GM23338 (cell line): ENCODE results near the gene KAT2B. TPM values are rescaled to one million over a fixed set of nuclear protein-coding genes. Genes with fewer than 3 reads are reported as not detected.

Source experiments
- ATAC-seq: fragments of 200-7000 bp; cut with Tn5 transposase; 3 replicates; pipeline ENCODE4 v1.9.1; 2020
- DNase-seq: peaks from one replicate; pipeline ENCODE4 v3.0.0-alpha.2; 2015; ENCODE audit warnings: low spot score
- H2AFZ ChIP-seq: fragments of 200-600 bp; sonication (generic); 2 replicates; pipeline ENCODE4 v1.8.0; 2016; ENCODE audit warnings: antibody characterized with exemption, mild to moderate bottlenecking, moderate library complexity
- H3F3A ChIP-seq: fragments of 200-600 bp; sonication (generic); replicated peaks from 2 replicates; pipeline ENCODE4 v1.8.0; 2017; ENCODE audit warnings: antibody characterized with exemption, mixed run types, low read depth
- H3K27ac ChIP-seq: fragments of 200-600 bp; sonication (generic); 2 replicates; pipeline ENCODE4 v1.6.1; 2016; ENCODE audit warnings: low read depth
- H3K27me3 ChIP-seq: fragments of 200-600 bp; sonication (generic); 2 replicates; pipeline ENCODE4 v1.8.0; 2016; ENCODE audit warnings: mild to moderate bottlenecking, mixed run types, moderate library complexity; ENCODE audit not compliant: insufficient read depth
- H3K36me3 ChIP-seq: fragments of 200-600 bp; sonication (generic); 2 replicates; pipeline ENCODE4 v1.8.0; 2016; ENCODE audit warnings: mild to moderate bottlenecking; ENCODE audit not compliant: insufficient read depth
- H3K4me1 ChIP-seq: fragments of 200-600 bp; sonication (generic); 2 replicates; pipeline ENCODE4 v1.8.0; 2016; ENCODE audit warnings: mild to moderate bottlenecking, moderate library complexity; ENCODE audit not compliant: insufficient read depth
- H3K4me2 ChIP-seq: fragments of 200-600 bp; sonication (generic); 2 replicates; pipeline ENCODE4 v1.7.1; 2017; ENCODE audit warnings: mixed run types
- H3K4me3 ChIP-seq: fragments of 200-600 bp; sonication (generic); 2 replicates; pipeline ENCODE4 v1.6.1; 2016; ENCODE audit warnings: mixed run types
- H3K79me2 ChIP-seq: fragments of 200-600 bp; sonication (generic); replicated peaks from 2 replicates; pipeline ENCODE4 v1.8.0; 2017; ENCODE audit warnings: mild to moderate bottlenecking; ENCODE audit not compliant: insufficient read depth
- H3K9me2 ChIP-seq: fragments of 200-600 bp; sonication (generic); 2 replicates; pipeline ENCODE4 v1.8.0; 2017; ENCODE audit not compliant: insufficient read depth
- H4K20me1 ChIP-seq: fragments of 200-600 bp; sonication (generic); replicated peaks from 2 replicates; pipeline ENCODE4 v1.8.0; 2017; ENCODE audit warnings: mild to moderate bottlenecking; ENCODE audit not compliant: insufficient read depth
- H3K27ac Mint-ChIP-seq: 2 replicates; pipeline ENCODE4 v1.8.0; 2020; ENCODE audit warnings: inconsistent platforms, mild to moderate bottlenecking, moderate library complexity, mixed read lengths
- H3K27me3 Mint-ChIP-seq: 3 replicates; pipeline ENCODE4 v1.8.0; 2022; ENCODE audit warnings: low read depth, mild to moderate bottlenecking, moderate library complexity, mixed read lengths, inconsistent platforms; ENCODE audit not compliant: insufficient read depth, poor library complexity
- H3K36me3 Mint-ChIP-seq: 3 replicates; pipeline ENCODE4 v1.8.0; 2021; ENCODE audit warnings: low read depth, mild to moderate bottlenecking, inconsistent platforms, moderate library complexity, mixed read lengths
- H3K4me1 Mint-ChIP-seq: 3 replicates; pipeline ENCODE4 v1.8.0; 2020; ENCODE audit warnings: mild to moderate bottlenecking, inconsistent platforms, mixed read lengths
- H3K4me3 Mint-ChIP-seq: 3 replicates; pipeline ENCODE4 v1.8.0; 2021; ENCODE audit warnings: moderate library complexity, mild to moderate bottlenecking, inconsistent platforms, mixed read lengths
- H3K9me3 Mint-ChIP-seq: 3 replicates; pipeline ENCODE4 v1.8.0; 2020; ENCODE audit warnings: moderate library complexity, mild to moderate bottlenecking, inconsistent platforms, mixed read lengths
- CREB1 ChIP-seq: fragments of 250-450 bp; sonication (Bioruptor Pico); IDR thresholded peaks from 2 replicates; pipeline ENCODE4 v1.5.0; 2020; ENCODE audit warnings: low read depth, mild to moderate bottlenecking, moderate library complexity
- EZH2phosphoT487 ChIP-seq: fragments of 200-600 bp; sonication (generic); IDR thresholded peaks from one replicate; pipeline ENCODE4 v1.8.1; 2018; ENCODE audit warnings: antibody characterized with exemption; ENCODE audit not compliant: unreplicated experiment
- JUNB ChIP-seq: IDR thresholded peaks from one replicate; pipeline ENCODE4 v1.6.1; 2016; ENCODE audit warnings: antibody characterized with exemption; ENCODE audit not compliant: unreplicated experiment
- POLR2AphosphoS5 ChIP-seq: IDR thresholded peaks from 2 replicates; pipeline ENCODE4 v1.6.1; 2016; ENCODE audit warnings: antibody characterized with exemption, low read depth
- REST ChIP-seq: IDR thresholded peaks from one replicate; pipeline ENCODE4 v1.6.1; 2018; ENCODE audit warnings: antibody characterized with exemption; ENCODE audit not compliant: unreplicated experiment
- STAT1 ChIP-seq: IDR thresholded peaks from one replicate; pipeline ENCODE4 v1.6.1; 2016; ENCODE audit warnings: antibody characterized with exemption; ENCODE audit not compliant: unreplicated experiment
- ZNF114 ChIP-seq: fragments of 250-450 bp; sonication (Bioruptor Pico); IDR thresholded peaks from 2 replicates; pipeline ENCODE4 v1.5.0; 2020; ENCODE audit warnings: mild to moderate bottlenecking, moderate library complexity
- ZNF331 ChIP-seq: fragments of 250-450 bp; sonication (Bioruptor Pico); IDR thresholded peaks from 2 replicates; pipeline ENCODE4 v1.5.0; 2020; ENCODE audit warnings: low read depth, mild to moderate bottlenecking, moderate library complexity
- polyA plus RNA-seq: library from polyadenylated mRNA; unstranded; fragments of >200 nt; fragmentation: Nextera tagmentation; extraction: Ambion mirVana; gene quantifications from 2 replicates; pipeline ENCODE4 v1.2.1, GENCODE V29; 2016
- total RNA-seq: library from RNA; depleted of rRNA; stranded (reverse); fragments of >200 nt; shearing (Covaris generic); gene quantifications from 2 replicates; pipeline ENCODE4 v1.2.3, GENCODE V29; 2014

Gene KAT2B
- total and polyA plus RNA-seq, 2 experiments from 2014 or later = 1.3 to 4.4 TPM

GRCh38 chr3:20105513-20106280 is 65.5 kb downstream of the KAT2B start:
- Histone ChIP-seq H3K4me1 (0 out of 2 replicates have a peak, but pooled peaks cover 2% of the 10 kb centered on the region), H3K4me2 (no peak overlapping the region), H2AFZ (no peak overlapping the region), H3K9me2 (no peaks in the 10 kb centered on the region), H3K79me2 (no peaks in the 10 kb centered on the region), H3K27me3 (no peaks in the 10 kb centered on the region), H3F3A (no peaks in the 10 kb centered on the region), H3K4me3 (no peak overlapping the region), H3K36me3 (no peaks in the 10 kb centered on the region), H4K20me1 (no peaks in the 10 kb centered on the region), H3K27ac (no peak overlapping the region)
- H3K27ac Mint-ChIP-seq = no peak overlapping the region
- no peak overlapping the region for H3K4me3 Mint-ChIP-seq
- no peaks in the 10 kb centered on the region for H3K36me3 Mint-ChIP-seq
- H3K4me1 Mint-ChIP-seq = peaks cover 7% of the 10 kb centered on the region; the same call in 2 of the 3 replicates
- ATAC-seq (no peak), DNase-seq (no peak)
- H3K27me3 Mint-ChIP-seq = no peaks in the 10 kb centered on the region
- no peak for TF ChIP-seq POLR2AphosphoS5
- TF ChIP-seq EZH2phosphoT487 = no peak
- no peak for TF ChIP-seq JUNB
- no peak for TF ChIP-seq STAT1
- TF ChIP-seq REST = no peak
- TF ChIP-seq ZNF114 (CRISPR knock-in tag) = no peak
- no peaks in the 10 kb centered on the region for H3K9me3 Mint-ChIP-seq

DNA sequence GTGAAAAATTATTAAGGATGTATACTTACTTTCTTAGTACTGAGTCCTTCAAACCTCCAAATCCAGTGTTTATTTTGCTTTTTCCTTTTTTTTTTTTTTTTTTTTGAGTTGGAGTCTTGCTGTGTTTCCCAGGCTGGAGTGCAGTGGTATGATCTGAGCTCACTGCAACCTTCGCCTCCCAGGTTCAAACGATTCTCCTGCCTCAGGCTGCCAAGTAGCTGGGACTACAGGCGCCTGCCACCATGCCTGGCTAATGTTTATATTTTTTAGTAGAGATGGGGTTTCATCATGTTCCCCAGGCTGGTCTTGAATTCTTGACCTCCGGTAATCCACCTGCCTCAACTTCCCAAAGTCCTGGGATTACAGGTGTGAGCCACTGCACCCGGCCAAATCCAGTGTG is 67.5 kb downstream of the KAT2B start:
- H3K4me1 ChIP-seq = 0 out of 2 replicates have a peak, but pooled peaks cover 2% of the 10 kb centered on the region
- no peaks in the 10 kb centered on the region for H3K79me2 ChIP-seq
- Mint-ChIP-seq H3K36me3 (no peaks in the 10 kb centered on the region), H3K27me3 (no peaks in the 10 kb centered on the region), H3K27ac (no peak overlapping the region), H3K4me1 (peaks cover 13% of the 10 kb centered on the region; the same call in 2 of the 3 replicates), H3K4me3 (no peak overlapping the region), H3K9me3 (no peaks in the 10 kb centered on the region)
- H3K36me3 ChIP-seq = no peaks in the 10 kb centered on the region
- H4K20me1 ChIP-seq = no peaks in the 10 kb centered on the region
- H3K4me3 ChIP-seq = no peak overlapping the region
- no peak overlapping the region for H3K4me2 ChIP-seq
- no peak overlapping the region for H3K27ac ChIP-seq
- H3F3A ChIP-seq = no peaks in the 10 kb centered on the region
- H3K27me3 ChIP-seq = no peaks in the 10 kb centered on the region
- H3K9me2 ChIP-seq = no peaks in the 10 kb centered on the region
- DNase-seq = no peak
- no peak for ATAC-seq
- TF ChIP-seq EZH2phosphoT487 (no peak), ZNF331 (CRISPR knock-in tag) (no peak), CREB1 (CRISPR knock-in tag) (no peak)
- H2AFZ ChIP-seq = no peak overlapping the region
